SK-N-SH treated with all-trans-retinoic acid at 6 μM for 48 hours (cell line): ENCODE measurements around the gene NXNL1.

Source experiments
- OSR1 ChIP-seq: fragments of 250-450 bp; sonication (Bioruptor Pico); IDR thresholded peaks from 2 replicates; pipeline ENCODE4 v1.8.0; 2022; ENCODE audit warnings: moderate library complexity, mild to moderate bottlenecking, inconsistent platforms
- SNAI2 ChIP-seq: fragments of 250-450 bp; sonication (Bioruptor Pico); IDR thresholded peaks from 2 replicates; pipeline ENCODE4 v1.5.0; 2020; ENCODE audit warnings: mild to moderate bottlenecking, moderate library complexity
- ZFP3 ChIP-seq: fragments of 250-450 bp; sonication (Bioruptor Pico); IDR thresholded peaks from 2 replicates; pipeline ENCODE4 v1.5.0; 2020; ENCODE audit warnings: mild to moderate bottlenecking, moderate library complexity
- TF ChIP-seq, protein P1 (sequence below): fragments of 250-450 bp; sonication (Bioruptor Pico); IDR thresholded peaks from 2 replicates; pipeline ENCODE4 v1.5.1; 2021; ENCODE audit warnings: mild to moderate bottlenecking, moderate library complexity
- TF ChIP-seq, protein P2 (sequence below): fragments of 250-450 bp; sonication (Bioruptor Pico); IDR thresholded peaks from 2 replicates; pipeline ENCODE4 v1.5.0; 2020; ENCODE audit warnings: mild to moderate bottlenecking, moderate library complexity
- TF ChIP-seq, protein P3 (sequence below): fragments of 250-450 bp; sonication (Bioruptor Pico); IDR thresholded peaks from 2 replicates; pipeline ENCODE4 v1.8.0; 2020; ENCODE audit warnings: mild to moderate bottlenecking, moderate library complexity, borderline replicate concordance
- TF ChIP-seq, protein P4 (sequence below): fragments of 250-450 bp; sonication (Bioruptor Pico); IDR thresholded peaks from 2 replicates; pipeline ENCODE4 v1.5.1; 2020; ENCODE audit warnings: low read depth, mild to moderate bottlenecking, moderate library complexity

DNA sequence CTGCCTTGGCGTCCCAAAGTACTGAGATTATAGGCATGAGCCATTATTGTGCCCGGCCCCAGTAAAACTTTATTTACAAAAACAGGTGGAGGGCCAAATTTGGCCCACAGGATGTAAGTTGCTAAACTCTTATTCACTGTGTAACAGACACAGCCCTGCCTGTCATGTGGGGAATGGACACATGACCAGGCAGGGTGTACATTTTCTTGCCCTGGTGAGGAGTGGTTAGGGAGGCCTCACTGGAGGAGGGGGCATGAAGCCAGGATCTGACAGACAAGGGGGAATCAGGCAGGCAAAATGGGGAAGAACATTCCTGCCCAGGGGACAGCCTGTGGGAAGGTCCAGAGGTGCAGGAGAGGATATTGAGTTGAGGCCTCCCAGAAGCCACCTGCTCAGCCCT, 43.3 kb upstream of the NXNL1 start:
- TF ChIP-seq, protein P1, sequence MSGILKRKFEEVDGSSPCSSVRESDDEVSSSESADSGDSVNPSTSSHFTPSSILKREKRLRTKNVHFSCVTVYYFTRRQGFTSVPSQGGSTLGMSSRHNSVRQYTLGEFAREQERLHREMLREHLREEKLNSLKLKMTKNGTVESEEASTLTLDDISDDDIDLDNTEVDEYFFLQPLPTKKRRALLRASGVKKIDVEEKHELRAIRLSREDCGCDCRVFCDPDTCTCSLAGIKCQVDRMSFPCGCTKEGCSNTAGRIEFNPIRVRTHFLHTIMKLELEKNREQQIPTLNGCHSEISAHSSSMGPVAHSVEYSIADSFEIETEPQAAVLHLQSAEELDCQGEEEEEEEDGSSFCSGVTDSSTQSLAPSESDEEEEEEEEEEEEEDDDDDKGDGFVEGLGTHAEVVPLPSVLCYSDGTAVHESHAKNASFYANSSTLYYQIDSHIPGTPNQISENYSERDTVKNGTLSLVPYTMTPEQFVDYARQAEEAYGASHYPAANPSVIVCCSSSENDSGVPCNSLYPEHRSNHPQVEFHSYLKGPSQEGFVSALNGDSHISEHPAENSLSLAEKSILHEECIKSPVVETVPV (CRISPR knock-in tag), result no peak
- TF ChIP-seq, protein P2, sequence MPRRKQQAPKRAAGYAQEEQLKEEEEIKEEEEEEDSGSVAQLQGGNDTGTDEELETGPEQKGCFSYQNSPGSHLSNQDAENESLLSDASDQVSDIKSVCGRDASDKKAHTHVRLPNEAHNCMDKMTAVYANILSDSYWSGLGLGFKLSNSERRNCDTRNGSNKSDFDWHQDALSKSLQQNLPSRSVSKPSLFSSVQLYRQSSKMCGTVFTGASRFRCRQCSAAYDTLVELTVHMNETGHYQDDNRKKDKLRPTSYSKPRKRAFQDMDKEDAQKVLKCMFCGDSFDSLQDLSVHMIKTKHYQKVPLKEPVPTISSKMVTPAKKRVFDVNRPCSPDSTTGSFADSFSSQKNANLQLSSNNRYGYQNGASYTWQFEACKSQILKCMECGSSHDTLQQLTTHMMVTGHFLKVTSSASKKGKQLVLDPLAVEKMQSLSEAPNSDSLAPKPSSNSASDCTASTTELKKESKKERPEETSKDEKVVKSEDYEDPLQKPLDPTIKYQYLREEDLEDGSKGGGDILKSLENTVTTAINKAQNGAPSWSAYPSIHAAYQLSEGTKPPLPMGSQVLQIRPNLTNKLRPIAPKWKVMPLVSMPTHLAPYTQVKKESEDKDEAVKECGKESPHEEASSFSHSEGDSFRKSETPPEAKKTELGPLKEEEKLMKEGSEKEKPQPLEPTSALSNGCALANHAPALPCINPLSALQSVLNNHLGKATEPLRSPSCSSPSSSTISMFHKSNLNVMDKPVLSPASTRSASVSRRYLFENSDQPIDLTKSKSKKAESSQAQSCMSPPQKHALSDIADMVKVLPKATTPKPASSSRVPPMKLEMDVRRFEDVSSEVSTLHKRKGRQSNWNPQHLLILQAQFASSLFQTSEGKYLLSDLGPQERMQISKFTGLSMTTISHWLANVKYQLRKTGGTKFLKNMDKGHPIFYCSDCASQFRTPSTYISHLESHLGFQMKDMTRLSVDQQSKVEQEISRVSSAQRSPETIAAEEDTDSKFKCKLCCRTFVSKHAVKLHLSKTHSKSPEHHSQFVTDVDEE (CRISPR knock-in tag), result no peak
- TF ChIP-seq OSR1 (no peak), SNAI2 (CRISPR knock-in tag) (no peak), ZFP3 (CRISPR knock-in tag) (no peak)
- TF ChIP-seq, protein P3, sequence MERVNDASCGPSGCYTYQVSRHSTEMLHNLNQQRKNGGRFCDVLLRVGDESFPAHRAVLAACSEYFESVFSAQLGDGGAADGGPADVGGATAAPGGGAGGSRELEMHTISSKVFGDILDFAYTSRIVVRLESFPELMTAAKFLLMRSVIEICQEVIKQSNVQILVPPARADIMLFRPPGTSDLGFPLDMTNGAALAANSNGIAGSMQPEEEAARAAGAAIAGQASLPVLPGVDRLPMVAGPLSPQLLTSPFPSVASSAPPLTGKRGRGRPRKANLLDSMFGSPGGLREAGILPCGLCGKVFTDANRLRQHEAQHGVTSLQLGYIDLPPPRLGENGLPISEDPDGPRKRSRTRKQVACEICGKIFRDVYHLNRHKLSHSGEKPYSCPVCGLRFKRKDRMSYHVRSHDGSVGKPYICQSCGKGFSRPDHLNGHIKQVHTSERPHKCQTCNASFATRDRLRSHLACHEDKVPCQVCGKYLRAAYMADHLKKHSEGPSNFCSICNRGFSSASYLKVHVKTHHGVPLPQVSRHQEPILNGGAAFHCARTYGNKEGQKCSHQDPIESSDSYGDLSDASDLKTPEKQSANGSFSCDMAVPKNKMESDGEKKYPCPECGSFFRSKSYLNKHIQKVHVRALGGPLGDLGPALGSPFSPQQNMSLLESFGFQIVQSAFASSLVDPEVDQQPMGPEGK, result no peak
- TF ChIP-seq, protein P4, sequence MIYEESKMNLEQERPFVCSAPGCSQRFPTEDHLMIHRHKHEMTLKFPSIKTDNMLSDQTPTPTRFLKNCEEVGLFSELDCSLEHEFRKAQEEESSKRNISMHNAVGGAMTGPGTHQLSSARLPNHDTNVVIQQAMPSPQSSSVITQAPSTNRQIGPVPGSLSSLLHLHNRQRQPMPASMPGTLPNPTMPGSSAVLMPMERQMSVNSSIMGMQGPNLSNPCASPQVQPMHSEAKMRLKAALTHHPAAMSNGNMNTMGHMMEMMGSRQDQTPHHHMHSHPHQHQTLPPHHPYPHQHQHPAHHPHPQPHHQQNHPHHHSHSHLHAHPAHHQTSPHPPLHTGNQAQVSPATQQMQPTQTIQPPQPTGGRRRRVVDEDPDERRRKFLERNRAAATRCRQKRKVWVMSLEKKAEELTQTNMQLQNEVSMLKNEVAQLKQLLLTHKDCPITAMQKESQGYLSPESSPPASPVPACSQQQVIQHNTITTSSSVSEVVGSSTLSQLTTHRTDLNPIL, result no peak
